ENCODE results near the gene TRIM68.
A peak's percentile ranks its signal among the peaks of the same experiment; 100 is the strongest.

TRIM68 gene

GRCh38 chr11:4636962-4637661 lies 29.1 kb upstream of the TRIM68 start, which contains the start of gene OR51D1:
Gene OR51D1 (plus strand): TSS chr11:4637477. CDS start chr11:4639791, 2,314 bp downstream.
- Histone ChIP-seq H3K4me3 (ENCODE audit: low read depth, low read length) (peak within 1 kb of the TSS; percentile 24), H3K36me3 (replicated peaks) (no peaks in the 10 kb centered on the region), H3K27ac (no peak within 1 kb of the TSS), H3K27me3 (replicated peaks) (no peaks in the 10 kb centered on the region)
- DNase-seq: peak; percentile 72
- in situ Hi-C loops (cut with HindIII; ENCODE audit: low pct_ligation_motif_present, low sequenced_read_pairs): no loop called here
- TF ChIP-seq, protein P1, sequence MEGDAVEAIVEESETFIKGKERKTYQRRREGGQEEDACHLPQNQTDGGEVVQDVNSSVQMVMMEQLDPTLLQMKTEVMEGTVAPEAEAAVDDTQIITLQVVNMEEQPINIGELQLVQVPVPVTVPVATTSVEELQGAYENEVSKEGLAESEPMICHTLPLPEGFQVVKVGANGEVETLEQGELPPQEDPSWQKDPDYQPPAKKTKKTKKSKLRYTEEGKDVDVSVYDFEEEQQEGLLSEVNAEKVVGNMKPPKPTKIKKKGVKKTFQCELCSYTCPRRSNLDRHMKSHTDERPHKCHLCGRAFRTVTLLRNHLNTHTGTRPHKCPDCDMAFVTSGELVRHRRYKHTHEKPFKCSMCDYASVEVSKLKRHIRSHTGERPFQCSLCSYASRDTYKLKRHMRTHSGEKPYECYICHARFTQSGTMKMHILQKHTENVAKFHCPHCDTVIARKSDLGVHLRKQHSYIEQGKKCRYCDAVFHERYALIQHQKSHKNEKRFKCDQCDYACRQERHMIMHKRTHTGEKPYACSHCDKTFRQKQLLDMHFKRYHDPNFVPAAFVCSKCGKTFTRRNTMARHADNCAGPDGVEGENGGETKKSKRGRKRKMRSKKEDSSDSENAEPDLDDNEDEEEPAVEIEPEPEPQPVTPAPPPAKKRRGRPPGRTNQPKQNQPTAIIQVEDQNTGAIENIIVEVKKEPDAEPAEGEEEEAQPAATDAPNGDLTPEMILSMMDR (IDR thresholded peaks at IDR 0.05; ENCODE audit: low read depth, low read length, missing control alignments): peak; percentile 96

- no peak for DNase-seq
- TF ChIP-seq, protein P1 (IDR thresholded peaks at IDR 0.05; ENCODE audit: low read depth, low read length, missing control alignments): no peak
- Histone ChIP-seq H3K4me3 (ENCODE audit: low read depth, low read length) (no peak overlapping the region), H3K27me3 (replicated peaks) (no peaks in the 10 kb centered on the region), H3K36me3 (replicated peaks) (no peaks in the 10 kb centered on the region), H3K27ac (no peak overlapping the region)
- in situ Hi-C loops (cut with HindIII; ENCODE audit: low pct_ligation_motif_present, low sequenced_read_pairs): no loop called here
Observed at GRCh38 chr11:4636136-4636535, 28.1 kb upstream of the TRIM68 start.

- H3K27me3 ChIP-seq (replicated peaks): no peaks in the 10 kb centered on the region
- H3K27ac ChIP-seq: no peak overlapping the region
- in situ Hi-C loops (cut with HindIII; ENCODE audit: low pct_ligation_motif_present, low sequenced_read_pairs): no loop called here
- DNase-seq: peak; percentile 81
- no peaks in the 10 kb centered on the region for H3K36me3 ChIP-seq (replicated peaks)
- H3K4me3 ChIP-seq (ENCODE audit: low read depth, low read length): no peak overlapping the region
- TF ChIP-seq, protein P1 (IDR thresholded peaks at IDR 0.05; ENCODE audit: low read depth, low read length, missing control alignments): peak; percentile 74
Observed at GRCh38 chr11:4626207-4627099, 18.4 kb upstream of the TRIM68 start.

DNA sequence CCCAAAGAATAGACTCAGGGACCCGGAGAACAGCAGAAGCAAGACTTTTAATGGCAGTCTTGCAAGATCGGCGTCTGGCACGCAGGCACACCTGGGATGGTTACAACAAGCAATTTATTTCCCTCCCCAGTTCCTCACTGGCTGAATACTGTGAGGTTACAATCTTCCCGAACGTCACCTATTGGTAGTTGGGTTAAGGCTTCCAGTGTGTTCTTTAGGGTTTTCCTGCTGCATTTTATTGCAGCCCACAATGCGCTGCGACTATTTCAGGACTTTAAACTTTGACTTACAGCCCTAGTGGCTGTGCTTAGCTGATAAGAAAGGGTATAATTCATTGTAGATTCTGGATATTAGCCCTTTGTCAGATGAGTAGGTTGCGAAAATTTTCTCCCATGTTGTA lies 11.5 kb upstream of the TRIM68 start:
- Histone ChIP-seq H3K4me3 (ENCODE audit: low read depth, low read length) (no peak overlapping the region), H3K27ac (no peak overlapping the region), H3K36me3 (replicated peaks) (no peaks in the 10 kb centered on the region), H3K27me3 (replicated peaks) (no peaks in the 10 kb centered on the region)
- in situ Hi-C loops (cut with HindIII; ENCODE audit: low pct_ligation_motif_present, low sequenced_read_pairs): no loop called here
- DNase-seq: no peak
- TF ChIP-seq, protein P1 (IDR thresholded peaks at IDR 0.05; ENCODE audit: low read depth, low read length, missing control alignments): no peak

GRCh38 chr11:4615856-4616444 lies 7.9 kb upstream of the TRIM68 start:
- TF ChIP-seq, protein P1 (IDR thresholded peaks at IDR 0.05; ENCODE audit: low read depth, low read length, missing control alignments): no peak
- in situ Hi-C loops (cut with HindIII; ENCODE audit: low pct_ligation_motif_present, low sequenced_read_pairs): no loop called here
- Histone ChIP-seq H3K4me3 (ENCODE audit: low read depth, low read length) (no peak overlapping the region), H3K27ac (no peak overlapping the region), H3K36me3 (replicated peaks) (no peaks in the 10 kb centered on the region), H3K27me3 (replicated peaks) (no peaks in the 10 kb centered on the region)
- no peak for DNase-seq
